Measurements from ENCODE around the gene ZNF181. TPM values are rescaled to one million over a fixed set of nuclear protein-coding genes. Genes with fewer than 3 reads are reported as not detected.

ZNF181 gene
- total RNA-seq, 1 experiment from 2014 or later: 17.2 TPM

- no peak for TF ChIP-seq EZH2 (IDR thresholded peaks at IDR 0.05; ENCODE audit: low read length, unreplicated experiment)
- no peak for TF ChIP-seq EZH2phosphoT487 (IDR thresholded peaks at IDR 0.05; ENCODE audit: borderline replicate concordance, low read length)
- TF ChIP-seq CTCF (conservative IDR thresholded peaks at IDR 0.05; ENCODE audit: low read depth, low read length): no peak
- no peak for ATAC-seq
- H2AFZ ChIP-seq (ENCODE audit: low read length): no peak overlapping the region
- no peak overlapping the region for H3K27ac ChIP-seq (ENCODE audit: low read length)
- H3K4me1 ChIP-seq (ENCODE audit: insufficient read depth, low read length): no peaks in the 10 kb centered on the region
- H3K4me2 ChIP-seq (ENCODE audit: low read length): no peak overlapping the region
- no peaks in the 10 kb centered on the region for H3K36me3 ChIP-seq (ENCODE audit: low read depth, low read length)
- ChIA-PET CTCF (no interaction called here), POLR2A (ENCODE audit: unreplicated experiment) (no interaction called here)
- no peaks in the 10 kb centered on the region for H3K9me3 ChIP-seq (ENCODE audit: low read length)
- H3K9ac ChIP-seq (ENCODE audit: low read length): no peak overlapping the region
- intact Hi-C loops (cut with micrococcal nuclease): no loop called here
- no peak for DNase-seq
- BruUV-seq (replicated peaks): no TSS peak
- H3K4me3 ChIP-seq (ENCODE audit: low read length): no peak overlapping the region
- no peaks in the 10 kb centered on the region for H3K79me2 ChIP-seq (ENCODE audit: low read length)
- H4K20me1 ChIP-seq (ENCODE audit: low read length): no peaks in the 10 kb centered on the region
- H3K27me3 ChIP-seq (ENCODE audit: low read length): no peaks in the 10 kb centered on the region
- H3F3A ChIP-seq (ENCODE audit: low read length, unreplicated experiment): no peaks in the 10 kb centered on the region
- H3K9me2 ChIP-seq (replicated peaks; ENCODE audit: low read length): no peaks in the 10 kb centered on the region
Measured at GRCh38 chr19:34767951-34768350, 33.9 kb downstream of the ZNF181 start.

GRCh38 chr19:34772697-34773554 lies 38.9 kb downstream of the ZNF181 start, which contains the start of gene ZNF599:
Gene ZNF599 (minus strand): TSS chr19:34773215. CDS start chr19:34772841, 374 bp downstream.
- H3K79me2 ChIP-seq (ENCODE audit: low read length): no peaks in the 10 kb centered on the region
- no peaks in the 10 kb centered on the region for H3K36me3 ChIP-seq (ENCODE audit: low read depth, low read length)
- intact Hi-C loops (cut with micrococcal nuclease): no loop called here
- no peaks in the 10 kb centered on the region for H4K20me1 ChIP-seq (ENCODE audit: low read length)
- H3K27ac ChIP-seq (ENCODE audit: low read length): no peak within 1 kb of the TSS
- no peak within 1 kb of the TSS for H3K4me3 ChIP-seq (ENCODE audit: low read length)
- H2AFZ ChIP-seq (ENCODE audit: low read length): no peak within 1 kb of the TSS
- BruUV-seq (replicated peaks): no TSS peak
- ChIA-PET CTCF (no interaction called here), POLR2A (ENCODE audit: unreplicated experiment) (no interaction called here)
- no peaks in the 10 kb centered on the region for H3K27me3 ChIP-seq (ENCODE audit: low read length)
- DNase-seq: no peak
- H3K9me2 ChIP-seq (replicated peaks; ENCODE audit: low read length): no peaks in the 10 kb centered on the region
- ATAC-seq: no peak
- no peak within 1 kb of the TSS for H3K9ac ChIP-seq (ENCODE audit: low read length)
- H3K4me2 ChIP-seq (ENCODE audit: low read length): no peak within 1 kb of the TSS
- no peaks in the 10 kb centered on the region for H3K4me1 ChIP-seq (ENCODE audit: insufficient read depth, low read length)
- no peaks in the 10 kb centered on the region for H3K9me3 ChIP-seq (ENCODE audit: low read length)
- no peak for TF ChIP-seq EZH2 (IDR thresholded peaks at IDR 0.05; ENCODE audit: low read length, unreplicated experiment)
- TF ChIP-seq CTCF (conservative IDR thresholded peaks at IDR 0.05; ENCODE audit: low read depth, low read length): no peak
- no peak for TF ChIP-seq EZH2phosphoT487 (IDR thresholded peaks at IDR 0.05; ENCODE audit: borderline replicate concordance, low read length)
- H3F3A ChIP-seq (ENCODE audit: low read length, unreplicated experiment): no peaks in the 10 kb centered on the region

- Histone ChIP-seq H3K79me2 (ENCODE audit: low read length) (no peaks in the 10 kb centered on the region), H4K20me1 (ENCODE audit: low read length) (no peaks in the 10 kb centered on the region), H3K4me3 (ENCODE audit: low read length) (no peak overlapping the region), H3K4me2 (ENCODE audit: low read length) (no peak overlapping the region), H3K9ac (ENCODE audit: low read length) (no peak overlapping the region), H3K9me2 (replicated peaks; ENCODE audit: low read length) (no peaks in the 10 kb centered on the region), H3K27ac (ENCODE audit: low read length) (no peak overlapping the region), H3F3A (ENCODE audit: low read length, unreplicated experiment) (no peaks in the 10 kb centered on the region), H3K36me3 (ENCODE audit: low read depth, low read length) (no peaks in the 10 kb centered on the region), H3K9me3 (ENCODE audit: low read length) (no peaks in the 10 kb centered on the region), H3K4me1 (ENCODE audit: insufficient read depth, low read length) (no peaks in the 10 kb centered on the region), H2AFZ (ENCODE audit: low read length) (no peak overlapping the region), H3K27me3 (ENCODE audit: low read length) (no peaks in the 10 kb centered on the region)
- TF ChIP-seq EZH2phosphoT487 (IDR thresholded peaks at IDR 0.05; ENCODE audit: borderline replicate concordance, low read length): no peak
- TF ChIP-seq CTCF (conservative IDR thresholded peaks at IDR 0.05; ENCODE audit: low read depth, low read length): no peak
- TF ChIP-seq EZH2 (IDR thresholded peaks at IDR 0.05; ENCODE audit: low read length, unreplicated experiment): no peak
- intact Hi-C loops (cut with micrococcal nuclease): no loop called here
- no TSS peak for BruUV-seq (replicated peaks)
- DNase-seq: no peak
- ChIA-PET POLR2A (ENCODE audit: unreplicated experiment) (no interaction called here), CTCF (no interaction called here)
- ATAC-seq: no peak
Measured at GRCh38 chr19:34773555-34773864, 39.5 kb downstream of the ZNF181 start.

Data from PC-3 (cell line).